Endodermal cell (in vitro differentiated cells): Measurements from ENCODE around the gene SSU72. TPM values are rescaled to one million over a fixed set of nuclear protein-coding genes. Genes with fewer than 3 reads are reported as not detected.
A peak's percentile ranks its signal among the peaks of the same experiment; 100 is the strongest.
"Not testable (repeated sequence)": the region's sequence is repeated elsewhere in the genome, so short reads cannot be mapped to it uniquely, and the experiment has no call there.

Experiments
- DNase-seq: peaks from one replicate; pipeline ENCODE4 v3.0.0-alpha.2; 2017
- H3K27ac ChIP-seq: 2 replicates; pipeline ENCODE4 v1.5.1; 2013; ENCODE audit warnings: mild to moderate bottlenecking, low read depth, low read length, moderate library complexity
- H3K27me3 ChIP-seq: 2 replicates; pipeline ENCODE4 v1.6.1; 2013; ENCODE audit warnings: mild to moderate bottlenecking, low read length, moderate library complexity; ENCODE audit not compliant: insufficient read depth, control insufficient read depth, poor library complexity, severe bottlenecking
- H3K36me3 ChIP-seq: 2 replicates; pipeline ENCODE4 v1.7.0; 2013; ENCODE audit warnings: mild to moderate bottlenecking, low read length, moderate library complexity; ENCODE audit not compliant: control insufficient read depth, insufficient read depth
- H3K4me1 ChIP-seq: one replicate; pipeline ENCODE4 v1.7.0; 2013; ENCODE audit warnings: low read length; ENCODE audit not compliant: control insufficient read depth, insufficient read depth
- H3K4me3 ChIP-seq: 2 replicates; pipeline ENCODE4 v1.5.1; 2013; ENCODE audit warnings: mild to moderate bottlenecking, low read length, moderate library complexity
- H3K9ac ChIP-seq: 2 replicates; pipeline ENCODE4 v1.6.1; 2013; ENCODE audit warnings: mild to moderate bottlenecking, low read length, moderate library complexity; ENCODE audit not compliant: poor library complexity, severe bottlenecking; ENCODE audit errors: extremely low read depth
- H3K9me3 ChIP-seq: 2 replicates; pipeline ENCODE4 v1.6.1; 2013; ENCODE audit warnings: mild to moderate bottlenecking, low read length, moderate library complexity; ENCODE audit not compliant: control insufficient read depth
- H3K27ac Mint-ChIP-seq: 2 replicates; pipeline ENCODE4 v1.8.0; 2020; ENCODE audit warnings: mixed read lengths
- H3K27me3 Mint-ChIP-seq: 2 replicates; pipeline ENCODE4 v1.8.0; 2021; ENCODE audit warnings: mild to moderate bottlenecking, mixed read lengths; ENCODE audit not compliant: insufficient read depth
- H3K36me3 Mint-ChIP-seq: 2 replicates; pipeline ENCODE4 v1.8.0; 2020; ENCODE audit warnings: low read depth, mixed read lengths
- H3K4me1 Mint-ChIP-seq: 2 replicates; pipeline ENCODE4 v1.8.0; 2020; ENCODE audit warnings: mixed read lengths
- H3K4me3 Mint-ChIP-seq: 2 replicates; pipeline ENCODE4 v1.8.0; 2020; ENCODE audit warnings: mild to moderate bottlenecking, moderate library complexity, mixed read lengths
- H3K9me3 Mint-ChIP-seq: 2 replicates; pipeline ENCODE4 v1.8.0; 2020; ENCODE audit warnings: mild to moderate bottlenecking, mixed read lengths
- CTCF ChIP-seq: fragments of 200-600 bp; sonication (generic); conservative IDR thresholded peaks from 2 replicates; pipeline ENCODE4 v1.5.0; 2021; ENCODE audit warnings: antibody characterized with exemption, mild to moderate bottlenecking
- WGBS, 2 experiments: methylation state at CpG; one replicate each; pipeline versions ENCODE4 v1.1.5 to v1.1.7; 2013; ENCODE audit warnings: missing lambda C conversion rate in 2 of 2, mixed read lengths in 1 of 2; ENCODE audit not compliant: insufficient coverage in 1 of 2, insufficient read length in 1 of 2; 5-methylcytosine and 5-hydroxymethylcytosine counted together
- total RNA-seq, 2 donors: library from RNA; stranded (reverse); fragmentation: NEBNext Ultra II Directional in 1 of 2; extraction: Animal tissue kit (Norgen Biotek cat#: 25700) in 1 of 2; gene quantifications; 2 replicates in 1 of 2; 3 replicates in 1 of 2; pipeline ENCODE4 v1.2.1, GENCODE V29; 2021

The SSU72 gene
- total RNA-seq, 2 donors from 2014 or later, result 133 to 138 TPM

GRCh38 chr1:1510912-1511532, 63.6 kb downstream of the SSU72 start:
- no peaks in the 10 kb centered on the region for H3K27me3 Mint-ChIP-seq
- no peaks in the 10 kb centered on the region for H3K27me3 ChIP-seq
- TF ChIP-seq CTCF, result peak; percentile 29
- H3K36me3 Mint-ChIP-seq, result peaks cover 4% of the 10 kb centered on the region
- peaks cover 7% of the 10 kb centered on the region for H3K36me3 ChIP-seq
- peaks cover 4% of the 10 kb centered on the region for H3K4me1 Mint-ChIP-seq
- peak overlapping the region; percentile 89 for H3K9ac ChIP-seq
- peak; percentile 80 for DNase-seq
- H3K27ac Mint-ChIP-seq, result peak overlapping the region; percentile 95
- H3K9me3 Mint-ChIP-seq, result no peaks in the 10 kb centered on the region
- 28 to 42% methylated on average over 8 to 17 of the region's 17 CpGs for WGBS, 2 experiments
- peak overlapping the region; percentile 94 for H3K4me3 ChIP-seq
- no peaks in the 10 kb centered on the region for H3K9me3 ChIP-seq
- H3K4me1 ChIP-seq, result no peaks in the 10 kb centered on the region
- H3K27ac ChIP-seq, result peak overlapping the region; percentile 83
- peak overlapping the region; percentile 69 for H3K4me3 Mint-ChIP-seq

- H3K36me3 Mint-ChIP-seq, result not testable (repeated sequence)
Observed at GRCh38 chr1:1509465-1509850, 65.2 kb downstream of the SSU72 start.

GRCh38 chr1:1508775-1509464, 65.7 kb downstream of the SSU72 start:
- not testable (repeated sequence) for H3K9me3 ChIP-seq, H3K36me3 ChIP-seq, H3K36me3 Mint-ChIP-seq, H3K27me3 ChIP-seq, H3K9ac ChIP-seq, H3K4me1 ChIP-seq, H3K27ac ChIP-seq, H3K4me3 ChIP-seq, H3K27ac Mint-ChIP-seq, H3K4me3 Mint-ChIP-seq, H3K4me1 Mint-ChIP-seq, H3K27me3 Mint-ChIP-seq, DNase-seq, H3K9me3 Mint-ChIP-seq
- 88 to 95% methylated on average over 6 to 13 of the region's 34 CpGs for WGBS, 2 experiments

More at GRCh38 chr1:1509465-1509850, 65.2 kb downstream of the SSU72 start:
- not testable (repeated sequence) for H3K27ac ChIP-seq, H3K27me3 Mint-ChIP-seq, H3K27me3 ChIP-seq, DNase-seq, H3K4me1 ChIP-seq, H3K27ac Mint-ChIP-seq, H3K4me3 Mint-ChIP-seq, H3K4me3 ChIP-seq, H3K36me3 ChIP-seq, H3K9ac ChIP-seq, H3K9me3 ChIP-seq, H3K4me1 Mint-ChIP-seq, H3K9me3 Mint-ChIP-seq
- 95 to 100% methylated on average over 3 to 15 of the region's 21 CpGs for WGBS, 2 experiments

- Histone ChIP-seq H3K27me3 (no peaks in the 10 kb centered on the region), H3K27ac (no peak overlapping the region), H3K4me1 (no peaks in the 10 kb centered on the region), H3K9ac (no peak overlapping the region), H3K9me3 (no peaks in the 10 kb centered on the region), H3K4me3 (no peak overlapping the region), H3K36me3 (no peaks in the 10 kb centered on the region)
- Mint-ChIP-seq H3K9me3 (no peaks in the 10 kb centered on the region), H3K27me3 (no peaks in the 10 kb centered on the region), H3K4me3 (no peak overlapping the region), H3K27ac (no peak overlapping the region), H3K4me1 (peaks cover 8% of the 10 kb centered on the region), H3K36me3 (no peaks in the 10 kb centered on the region)
- TF ChIP-seq CTCF, result no peak
- WGBS, 2 experiments, result 84 to 100% methylated on average over 3 to 4 of the region's 4 CpGs
- DNase-seq, result no peak
Observed at GRCh38 chr1:1507305-1507704, 67.4 kb downstream of the SSU72 start.

- not testable (repeated sequence) for H3K4me1 ChIP-seq, H3K4me3 ChIP-seq, H3K9me3 ChIP-seq, H3K36me3 ChIP-seq, H3K9me3 Mint-ChIP-seq, H3K9ac ChIP-seq, H3K27me3 Mint-ChIP-seq, H3K27me3 ChIP-seq, H3K36me3 Mint-ChIP-seq, DNase-seq, H3K27ac ChIP-seq, H3K4me3 Mint-ChIP-seq, H3K27ac Mint-ChIP-seq, H3K4me1 Mint-ChIP-seq
- 97% methylated on average over 5 of the region's 5 CpGs for WGBS, 2 experiments
Observed at GRCh38 chr1:1505801-1506200, 68.9 kb downstream of the SSU72 start.
